ENCODE results near the gene EML1.

Gene EML1

DNA sequence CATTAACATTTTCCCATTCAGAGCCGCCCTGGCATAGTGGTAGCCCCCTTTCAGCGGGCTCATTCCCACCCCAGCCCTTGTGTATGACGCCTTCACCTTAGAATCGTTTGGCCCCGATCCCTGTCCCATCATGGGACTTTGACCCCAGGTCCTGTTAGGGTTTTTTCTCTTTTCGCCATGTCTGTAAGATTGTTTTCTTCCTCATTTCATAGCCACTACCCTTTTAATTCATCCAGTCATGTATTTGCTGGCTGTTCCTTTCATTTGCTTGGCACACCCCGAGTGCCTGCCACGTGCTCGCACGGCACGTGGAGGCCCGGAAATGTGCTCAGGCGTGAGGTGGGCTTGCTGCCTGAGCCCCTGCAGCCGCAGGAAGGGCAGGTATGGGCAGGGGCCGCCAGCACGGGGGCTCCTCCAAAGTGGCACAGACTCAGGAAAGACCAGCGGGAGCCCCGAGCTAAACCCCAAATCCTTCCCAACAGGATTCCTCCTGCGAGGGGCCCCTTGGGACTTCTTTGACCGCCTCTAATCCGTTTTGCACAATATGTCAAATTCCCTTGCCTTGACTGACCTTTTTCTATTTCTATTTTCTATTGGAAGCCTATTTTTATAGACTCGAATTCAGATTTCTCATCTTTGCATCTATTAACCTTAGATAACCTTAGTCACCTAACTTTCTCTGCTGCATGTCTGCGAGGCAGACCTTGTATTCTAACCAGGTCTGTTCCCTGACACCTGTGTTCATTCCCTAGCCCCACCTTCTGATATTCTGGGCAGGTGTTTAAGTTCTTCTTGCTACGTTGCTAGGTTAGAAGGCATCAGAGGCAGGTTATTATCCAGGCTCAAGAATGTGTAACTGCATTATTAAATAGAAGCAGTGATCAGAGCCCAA, 114.8 kb downstream of the EML1 start:
- DNase-seq = no peak

DNA sequence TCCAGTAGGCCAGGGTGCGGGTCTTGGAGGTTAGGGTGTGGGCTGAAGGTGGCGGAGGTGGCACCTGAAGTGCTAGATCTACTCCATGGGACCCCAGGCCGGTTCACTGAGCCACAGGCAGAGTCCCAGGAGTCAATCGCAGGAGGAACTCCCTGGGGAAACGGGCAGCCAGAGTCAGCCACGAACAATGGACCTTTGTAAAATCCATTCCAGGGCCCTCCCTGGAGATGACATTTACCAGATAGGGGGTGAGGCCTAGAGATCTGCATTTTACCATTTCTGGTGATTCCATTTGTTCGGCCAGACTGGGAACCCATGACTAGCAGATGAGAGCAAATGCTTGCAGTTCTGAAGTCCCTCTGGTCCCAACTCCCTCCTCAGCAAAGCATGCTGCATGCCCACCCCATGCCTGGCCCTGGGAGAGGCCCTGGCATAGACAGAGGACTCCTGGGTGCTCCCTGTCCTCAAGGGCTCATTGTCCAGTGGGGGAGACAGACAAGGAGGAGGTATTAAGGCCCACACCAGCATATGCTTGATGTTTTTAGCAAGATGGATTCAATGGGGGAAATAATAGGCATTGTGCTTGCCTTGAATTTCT, 115.5 kb downstream of the EML1 start:
- DNase-seq = no peak

DNA sequence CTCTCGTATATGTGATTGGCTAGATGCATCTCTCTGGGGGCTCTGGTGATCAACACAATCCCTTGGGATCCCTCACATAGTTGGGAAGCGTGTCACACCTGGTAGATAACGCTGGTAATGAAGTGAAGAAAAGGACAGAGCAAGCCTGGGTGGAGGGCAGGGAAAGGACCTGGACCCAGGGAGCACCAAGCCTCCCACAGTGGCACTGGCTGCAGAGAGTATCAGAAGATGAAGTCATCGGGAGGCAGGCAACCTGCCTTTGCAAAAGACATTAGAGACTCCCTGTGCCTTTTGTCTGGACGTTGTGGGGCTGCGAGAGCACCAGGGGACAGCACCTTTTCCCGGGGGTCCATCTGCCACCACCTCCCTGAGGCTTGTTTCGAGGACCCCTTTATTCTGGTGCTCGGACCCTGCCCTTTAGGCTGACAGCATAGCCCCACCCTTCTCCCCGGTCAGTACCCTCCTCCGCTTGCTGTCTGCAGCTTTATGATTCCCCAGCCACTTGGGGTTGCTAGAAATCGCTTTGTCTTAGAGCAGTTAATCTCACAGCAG, 116.4 kb downstream of the EML1 start:
- no peak for DNase-seq

DNA sequence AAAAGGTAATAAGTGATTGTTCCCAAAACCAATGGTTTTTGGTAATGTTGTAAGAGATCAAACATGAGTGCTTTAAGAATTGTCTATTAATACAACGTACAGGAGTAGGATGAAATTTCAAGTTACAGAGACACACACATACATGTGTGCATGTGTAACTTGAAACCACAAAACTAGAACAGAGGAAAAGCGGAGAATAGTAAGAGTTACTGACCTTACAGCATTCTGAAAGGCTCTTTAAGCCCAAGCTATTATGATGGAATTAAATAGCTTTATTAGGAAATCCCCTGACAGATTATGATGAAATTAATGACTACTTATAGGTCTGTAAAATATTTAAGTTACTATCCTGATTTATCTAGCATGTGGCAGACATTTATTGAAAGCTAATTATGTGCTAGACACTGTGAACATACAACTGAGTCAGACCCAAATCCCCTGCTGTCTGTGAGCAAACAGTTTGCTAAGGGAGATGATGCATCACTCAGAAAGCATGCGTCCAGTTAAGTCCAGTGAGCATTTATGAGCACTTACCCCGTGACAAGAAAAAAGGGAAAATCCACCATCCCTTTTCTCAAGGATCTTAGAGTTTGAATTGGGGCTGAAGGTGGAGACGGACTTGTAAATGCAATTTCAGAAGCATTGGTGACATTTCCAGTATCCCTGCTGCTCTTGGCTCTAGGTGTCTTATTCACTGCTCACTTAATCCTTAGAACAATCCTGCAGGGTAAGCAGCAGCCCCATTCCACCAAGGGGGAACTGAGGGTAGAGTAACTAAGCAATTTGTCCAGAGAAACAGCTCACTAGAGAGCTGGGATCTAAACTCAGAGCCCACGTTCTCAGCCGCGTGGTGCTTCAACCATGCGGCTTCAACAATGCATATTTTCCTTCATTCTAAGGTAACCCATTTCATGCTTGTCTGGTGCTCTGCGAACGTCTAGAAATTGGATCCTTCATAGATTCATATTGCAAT, 117.4 kb downstream of the EML1 start:
- DNase-seq = no peak

DNA sequence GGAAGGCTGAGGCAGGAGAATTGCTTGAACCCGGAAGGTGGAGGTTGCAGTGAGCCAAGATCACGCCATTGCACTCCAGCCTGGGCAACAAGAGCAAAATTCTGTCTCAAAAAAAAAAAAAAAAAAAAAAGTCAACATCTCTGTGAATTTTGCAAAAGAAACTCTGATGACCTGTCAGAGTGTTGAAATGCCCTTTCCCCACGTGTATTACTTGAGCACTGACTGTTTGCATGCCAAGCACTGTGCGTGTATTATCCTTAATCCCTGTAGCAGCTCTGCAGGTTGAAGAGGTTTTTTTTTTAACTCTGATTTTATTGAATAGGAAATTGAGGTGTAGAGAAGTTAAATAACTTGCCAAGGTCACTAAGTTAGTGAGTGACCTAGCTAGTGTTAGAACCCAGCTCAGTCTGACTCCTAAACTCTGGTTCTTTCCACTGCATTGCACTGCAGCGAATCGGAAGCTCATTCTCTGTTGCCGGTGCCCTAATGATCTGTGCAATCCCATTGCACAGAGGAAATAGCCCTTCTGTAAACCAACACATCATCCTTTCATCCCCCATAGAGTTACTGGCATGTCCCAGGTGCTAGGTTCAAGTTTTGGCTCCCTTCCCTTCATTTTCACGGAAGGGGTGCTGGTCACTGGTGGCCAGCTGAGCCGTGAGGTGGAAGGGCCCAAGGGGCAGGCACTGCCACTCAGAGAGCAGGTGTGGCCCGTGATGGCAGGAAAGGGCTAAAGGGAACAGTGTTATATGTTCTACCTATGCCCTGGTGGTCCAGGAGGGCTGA, 122.3 kb downstream of the EML1 start:
- no peak for DNase-seq

DNA sequence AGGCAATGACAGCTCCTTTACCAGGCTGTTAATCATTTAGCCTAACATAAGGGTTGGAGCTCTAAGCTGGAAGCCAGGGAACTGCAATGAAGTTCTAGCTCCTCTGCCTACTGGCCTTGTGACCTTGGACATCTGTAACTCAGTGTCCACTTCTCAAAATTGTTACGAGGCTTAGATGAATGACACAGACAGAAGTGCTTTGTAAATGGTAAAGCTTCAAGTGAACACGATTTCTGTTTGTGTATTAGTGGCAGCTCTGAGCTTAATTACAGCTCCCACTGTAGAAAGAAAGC, 122.8 kb downstream of the EML1 start:
- no peak for DNase-seq

DNA sequence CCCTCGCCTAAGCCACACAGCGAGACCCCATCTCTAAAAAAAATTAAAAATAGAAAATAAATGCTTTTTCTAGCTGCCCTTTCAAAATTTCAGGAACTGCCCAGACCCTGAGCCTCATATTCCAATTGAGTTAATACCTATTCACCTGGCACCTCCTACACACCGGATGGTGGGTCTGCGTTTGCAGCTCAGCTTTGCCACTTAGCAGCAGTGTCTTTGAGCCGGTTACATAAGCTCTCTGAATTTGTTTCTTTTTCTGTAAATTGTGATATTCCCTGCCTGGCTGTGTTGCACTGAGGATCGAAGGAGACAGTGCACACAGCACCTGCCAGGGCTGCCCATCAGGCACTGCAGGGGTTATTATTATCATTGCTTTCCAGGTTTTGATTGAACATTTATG, 125.6 kb downstream of the EML1 start:
- DNase-seq = no peak

DNA sequence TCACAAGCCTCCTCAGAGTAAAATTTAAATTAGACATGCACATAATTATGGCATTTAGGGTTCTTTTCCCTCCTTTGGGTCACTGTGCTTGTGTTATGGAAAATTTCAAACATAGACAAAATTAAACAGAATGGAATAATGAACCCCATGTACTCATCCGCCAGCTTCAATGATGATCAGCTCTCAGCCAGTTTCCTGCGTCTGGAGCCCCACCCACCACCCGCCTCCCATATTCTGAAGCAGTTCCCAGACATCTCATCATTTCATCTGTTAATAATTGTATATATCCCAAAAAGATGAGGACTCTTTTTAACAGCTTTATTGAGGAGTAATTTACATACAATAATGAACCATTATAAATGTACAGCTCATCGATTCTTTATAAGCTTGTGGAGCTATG, 128.2 kb downstream of the EML1 start:
- no peak for DNase-seq

DNA sequence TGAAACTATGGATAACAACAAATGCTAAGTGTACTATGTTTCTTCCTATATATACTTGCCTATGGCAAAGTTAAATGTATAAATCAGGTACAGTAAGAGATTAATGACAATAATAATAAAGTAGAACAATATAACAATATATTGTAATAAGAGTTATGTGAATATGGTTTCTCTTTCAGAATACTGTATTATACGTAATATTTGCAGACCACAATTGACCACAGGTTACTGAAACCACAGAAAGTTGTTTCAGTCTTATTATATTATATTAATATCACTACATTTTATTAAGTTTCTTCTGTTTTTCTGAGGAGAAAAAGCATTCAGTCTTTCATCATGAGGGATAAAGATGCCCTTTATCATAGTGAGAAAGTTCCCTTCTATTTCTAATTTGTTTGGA, 131.2 kb downstream of the EML1 start:
- no peak for DNase-seq

DNA sequence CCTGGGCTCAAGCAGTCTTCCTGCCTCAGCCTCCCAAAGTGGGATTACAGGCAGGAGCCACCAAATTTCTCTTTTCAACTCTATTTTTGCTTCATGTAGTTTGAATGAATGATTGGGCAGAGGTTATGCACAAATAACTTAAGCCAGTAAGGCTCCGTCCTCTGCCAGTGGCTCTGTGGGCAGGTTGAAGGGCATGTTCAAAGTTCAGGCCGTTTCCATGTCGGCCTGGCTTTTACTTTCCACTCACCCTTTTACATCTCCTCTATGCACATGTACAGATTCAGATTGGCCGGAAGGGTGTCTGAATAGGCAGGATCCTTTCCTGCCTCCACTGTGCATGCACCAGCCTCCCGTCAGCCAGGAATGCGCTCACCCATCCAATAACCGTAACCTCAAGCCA, 132.3 kb downstream of the EML1 start:
- no peak for DNase-seq

DNA sequence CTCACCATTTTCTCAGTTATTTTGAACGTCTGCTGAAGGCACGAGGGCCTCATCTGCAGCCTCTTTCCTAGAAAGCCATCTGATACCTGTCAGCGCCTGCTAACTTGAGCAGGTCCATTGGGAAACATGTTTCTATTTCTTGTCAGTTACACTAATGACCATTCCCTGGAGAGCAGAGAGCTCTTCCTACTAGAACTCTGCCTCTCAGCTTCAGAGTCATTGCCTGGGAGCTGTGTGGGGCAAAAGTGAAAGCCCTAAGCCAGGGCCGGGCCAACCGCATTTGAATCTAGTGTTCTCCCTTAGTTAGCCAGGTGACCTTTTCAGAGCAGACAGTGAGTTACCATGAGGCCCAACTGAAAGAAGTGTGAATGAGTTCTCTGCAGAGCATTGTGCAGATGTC, 135.8 kb downstream of the EML1 start:
- no peak for DNase-seq

DNA sequence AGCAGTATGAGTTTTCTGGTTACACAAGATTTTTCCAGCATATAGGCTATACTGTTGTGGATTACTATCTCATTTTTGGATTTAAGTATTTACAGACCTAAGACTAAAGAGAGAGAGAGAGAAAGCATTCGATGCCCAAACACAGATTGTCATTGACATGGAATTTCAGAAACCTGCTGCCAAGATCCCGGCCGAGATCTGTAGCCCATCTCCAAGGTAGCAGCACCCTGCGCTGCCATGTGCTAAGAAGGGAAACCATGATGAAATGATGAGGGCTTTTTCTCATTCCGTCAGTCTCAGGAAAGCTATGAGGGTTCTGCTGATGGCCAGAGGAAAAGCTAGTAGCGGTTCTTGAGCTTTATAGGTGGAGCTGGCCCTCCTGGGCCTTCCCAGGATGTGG, 136.4 kb downstream of the EML1 start:
- no peak for DNase-seq

DNA sequence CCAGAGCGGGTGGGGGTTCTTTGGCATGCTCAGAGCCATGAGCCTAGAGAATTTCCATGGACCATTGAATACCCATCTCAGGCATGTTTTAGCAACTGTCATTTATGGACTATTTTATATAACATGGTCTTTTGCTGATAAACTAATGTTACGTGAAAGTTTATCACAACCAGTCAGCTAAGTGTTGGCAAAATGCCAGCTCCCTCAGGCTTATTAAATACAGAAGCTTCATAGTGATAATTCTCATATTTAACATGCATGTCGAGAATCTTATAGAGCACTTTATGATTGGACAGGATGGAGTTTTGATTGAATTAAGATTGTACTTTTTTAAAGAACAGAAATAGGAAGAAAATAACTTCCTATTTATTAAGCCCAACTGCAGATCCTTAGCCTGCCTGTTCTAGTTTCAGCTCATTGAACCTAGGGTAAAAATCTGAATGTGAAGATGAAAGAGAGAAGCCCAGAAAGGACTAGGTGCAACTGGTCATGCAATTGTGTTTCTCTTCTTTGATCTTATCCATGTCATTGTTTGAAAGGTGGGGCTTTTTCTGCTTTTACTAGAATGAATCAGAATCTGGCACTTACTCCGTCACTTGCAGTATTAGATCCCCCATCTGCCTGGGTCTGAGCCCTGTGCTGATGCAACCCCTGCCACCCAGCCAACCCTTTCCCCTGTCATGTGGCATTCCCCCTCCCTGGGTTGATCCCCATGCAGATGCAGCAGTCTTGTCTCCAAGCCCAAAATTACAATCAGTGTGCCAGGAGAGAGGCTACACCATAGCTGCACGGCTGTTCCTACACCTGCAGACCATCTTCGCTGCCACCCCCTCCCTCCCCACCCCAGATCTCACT, 137.4 kb downstream of the EML1 start:
- no peak for DNase-seq

DNA sequence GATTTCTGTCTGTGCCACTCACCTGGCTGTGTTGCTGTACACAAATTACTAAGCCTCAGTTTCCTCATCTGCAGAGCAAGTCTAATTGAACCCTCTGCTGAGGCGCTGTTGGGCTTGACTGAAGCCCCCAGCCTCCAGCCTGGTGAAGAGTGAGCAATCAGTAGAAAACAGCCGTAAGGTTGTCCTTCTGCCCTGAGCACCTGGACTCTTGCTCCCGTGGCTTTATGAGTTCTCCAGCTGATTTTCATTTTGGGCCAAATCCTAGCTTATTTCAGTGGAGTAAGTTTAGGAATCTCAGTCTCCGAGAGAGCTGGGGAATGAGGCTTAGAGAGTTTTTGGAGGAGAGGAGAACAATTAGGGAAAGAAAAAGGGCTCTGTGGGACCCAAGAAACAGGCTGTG, 138.1 kb downstream of the EML1 start:
- no peak for DNase-seq

DNA sequence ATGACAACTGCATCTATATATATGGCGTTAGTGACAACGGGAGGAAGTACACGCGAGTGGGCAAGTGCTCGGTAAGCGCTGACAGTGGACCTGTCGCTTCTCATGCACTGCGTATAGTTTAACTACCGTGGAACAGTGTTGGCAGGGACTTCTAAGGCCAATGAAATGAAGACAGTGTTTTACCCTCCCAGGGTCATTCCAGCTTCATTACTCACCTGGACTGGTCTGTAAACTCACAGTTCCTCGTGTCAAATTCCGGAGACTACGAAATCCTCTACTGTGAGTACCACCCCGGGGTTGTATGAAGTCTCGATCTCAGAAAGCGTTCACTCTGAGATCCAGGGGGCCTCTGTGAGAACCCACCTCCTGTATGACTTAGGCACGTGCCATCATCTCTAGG, 142.8 kb downstream of the EML1 start:
- DNase-seq = no peak

DNA sequence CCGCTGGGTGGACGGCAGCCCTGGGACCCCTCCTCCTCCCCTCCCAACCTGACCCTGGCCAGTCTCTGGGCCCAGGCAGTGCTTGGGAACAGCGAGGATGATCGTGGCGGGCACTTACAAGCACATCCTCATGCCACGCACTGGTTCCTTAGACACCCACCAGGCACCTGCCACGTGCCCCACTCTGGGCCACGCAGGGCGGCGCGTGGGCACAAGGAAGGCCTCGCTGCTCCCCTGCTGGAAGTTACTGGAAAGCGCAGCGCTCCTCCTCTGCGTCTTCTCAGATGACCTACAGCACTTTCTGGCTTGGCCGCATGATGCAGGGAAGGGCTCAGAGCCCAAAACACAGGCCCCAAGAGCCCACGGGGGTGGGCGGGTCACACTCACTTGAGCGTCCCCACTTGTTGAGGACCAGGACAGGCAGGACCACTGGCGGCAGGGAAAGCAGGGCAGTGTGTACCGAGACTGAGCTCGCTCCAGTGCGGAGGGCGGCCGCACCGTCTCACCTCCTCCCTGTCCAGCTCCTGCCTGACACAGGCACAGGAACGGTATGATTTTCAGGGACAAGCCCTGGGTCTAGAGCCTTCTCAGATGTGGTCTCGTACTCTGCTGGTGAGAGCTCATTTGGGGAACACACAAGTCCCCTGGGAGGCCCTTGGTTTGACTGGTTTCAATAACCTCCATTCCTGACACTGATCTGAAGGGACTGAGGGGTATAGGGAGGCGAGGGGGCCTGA, 143.7 kb downstream of the EML1 start:
- no peak for DNase-seq

DNA sequence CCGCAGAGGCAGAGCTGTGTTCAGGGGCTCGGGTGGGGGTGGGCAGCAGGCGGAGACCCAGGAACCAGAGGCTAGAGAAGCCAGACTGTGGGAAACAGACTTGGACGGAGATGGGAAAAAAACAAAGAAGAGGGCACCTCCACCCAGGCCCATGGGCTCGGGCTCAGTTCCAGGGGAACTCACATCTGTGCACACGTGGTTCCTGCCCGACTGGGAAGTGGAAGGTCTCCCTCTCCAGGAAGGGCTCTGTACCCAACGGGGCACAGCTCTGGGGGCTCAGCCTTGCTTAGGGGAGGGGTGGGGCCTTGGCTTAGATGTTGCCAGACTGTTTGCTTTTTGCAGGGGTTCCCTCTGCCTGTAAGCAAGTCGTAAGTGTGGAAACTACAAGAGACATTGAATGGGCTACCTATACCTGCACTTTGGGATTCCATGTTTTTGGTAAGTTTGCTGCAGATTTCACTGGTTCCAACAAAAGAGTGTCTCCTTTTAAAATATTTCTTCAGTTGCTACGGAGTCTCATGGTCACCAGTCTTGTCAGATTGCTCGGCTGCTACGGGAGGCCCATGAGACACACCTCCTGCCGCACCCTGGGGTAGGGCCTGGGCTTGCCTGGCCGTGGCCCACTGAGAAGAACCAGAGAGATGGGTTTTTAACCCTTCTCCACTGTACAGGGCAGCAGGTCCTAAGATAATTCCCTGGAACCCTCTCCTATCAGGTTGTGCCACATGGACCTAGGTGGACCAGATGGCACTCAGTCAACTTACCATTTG, 144.4 kb downstream of the EML1 start:
- no peak for DNase-seq

DNA sequence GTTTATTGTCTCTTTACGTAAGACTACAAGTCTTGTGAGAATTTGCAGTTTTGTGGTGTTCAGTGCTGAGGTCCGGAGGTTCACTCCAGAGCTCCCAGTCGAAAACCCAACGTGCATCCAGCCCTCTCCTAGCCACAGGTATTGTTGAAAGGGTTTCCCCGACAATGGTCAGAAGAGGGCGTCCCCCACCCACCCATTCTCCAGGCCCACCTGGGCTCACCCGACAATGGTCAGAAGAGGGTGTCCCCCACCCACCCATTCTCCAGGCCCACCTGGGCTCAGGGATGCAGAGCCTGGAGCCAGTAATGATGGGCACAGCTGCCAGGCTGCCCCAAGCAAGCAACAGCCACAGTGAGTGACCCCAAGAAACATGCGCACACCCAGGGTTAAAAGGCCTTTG, 145.2 kb downstream of the EML1 start:
- DNase-seq = no peak

DNA sequence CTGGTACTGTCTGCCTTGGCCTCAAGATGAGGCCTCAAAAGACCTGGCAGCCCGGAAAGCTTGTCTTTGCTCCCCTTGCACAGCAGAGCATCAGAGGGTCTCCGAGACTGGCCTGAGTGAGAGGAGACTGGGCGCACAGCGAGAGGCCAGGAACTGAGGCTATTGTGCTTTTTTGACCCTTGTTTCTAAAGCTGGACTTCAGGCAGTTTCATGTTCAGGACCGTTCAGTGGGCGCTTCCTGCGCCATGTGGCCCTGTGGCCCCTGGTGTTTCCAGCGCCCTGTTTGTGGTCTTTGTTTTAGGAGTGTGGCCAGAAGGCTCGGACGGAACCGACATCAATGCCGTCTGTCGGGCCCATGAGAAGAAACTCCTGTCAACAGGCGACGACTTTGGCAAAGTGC, 145.7 kb downstream of the EML1 start:
- no peak for DNase-seq

DNA sequence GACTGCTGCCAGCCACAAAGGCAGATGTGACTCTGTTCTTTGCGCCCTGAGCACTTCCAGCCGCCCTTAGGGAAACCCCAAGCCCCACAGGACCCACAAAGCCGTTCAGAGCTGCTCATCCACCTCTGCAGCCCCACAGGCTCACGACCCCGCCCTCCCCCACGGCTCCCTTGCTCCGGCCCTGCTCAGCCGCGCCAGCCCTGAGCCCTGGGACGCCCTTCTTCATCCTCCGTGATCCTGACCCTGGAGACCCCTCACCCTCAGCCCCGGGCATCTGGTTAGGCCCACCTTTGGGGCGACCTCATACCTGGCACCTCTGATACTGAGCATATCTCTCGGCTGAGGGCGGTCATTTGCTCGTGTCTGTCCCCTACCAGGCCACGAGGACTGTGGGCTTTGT, 146.2 kb downstream of the EML1 start:
- DNase-seq = no peak
